Measurements from ENCODE around the gene SYT8. TPM values are rescaled to one million over a fixed set of nuclear protein-coding genes. Genes with fewer than 3 reads are reported as not detected.

Gene SYT8
- polyA plus RNA-seq, 1 donor from 2014 or later, result not detected

GRCh38 chr11:1879941-1880720, 45.3 kb downstream of the SYT8 start:
- H3K9me2 ChIP-seq (ENCODE audit: insufficient read depth, low read length), result no peaks in the 10 kb centered on the region
- H3K79me2 ChIP-seq (replicated peaks; ENCODE audit: insufficient read depth, low read length), result no peaks in the 10 kb centered on the region
- no peaks in the 10 kb centered on the region for H3K36me3 ChIP-seq (ENCODE audit: insufficient read depth, low read length)
- H3F3A ChIP-seq (ENCODE audit: insufficient read depth, low read length, poor library complexity, severe bottlenecking), result no peaks in the 10 kb centered on the region
- no peak overlapping the region for H3K27ac ChIP-seq (ENCODE audit: low read length)
- no peak overlapping the region for H3K4me2 ChIP-seq (ENCODE audit: low read length)
- H3K27me3 ChIP-seq (ENCODE audit: insufficient read depth, low read depth, low read length), result no peaks in the 10 kb centered on the region
- no peak overlapping the region for H3K4me3 ChIP-seq (ENCODE audit: low read length)
- no peak overlapping the region for H3K9ac ChIP-seq (ENCODE audit: low read length)
- TF ChIP-seq RAD21 (conservative IDR thresholded peaks at IDR 0.05) (no peak), CTCF (IDR thresholded peaks at IDR 0.05; ENCODE audit: poor library complexity, severe bottlenecking) (no peak), POLR2AphosphoS5 (IDR thresholded peaks at IDR 0.05) (no peak), EP300 (conservative IDR thresholded peaks at IDR 0.05; ENCODE audit: poor library complexity, severe bottlenecking) (no peak), REST (IDR thresholded peaks at IDR 0.05; ENCODE audit: borderline replicate concordance) (no peak), SMC3 (conservative IDR thresholded peaks at IDR 0.05; ENCODE audit: poor library complexity) (no peak), EZH2 (IDR thresholded peaks at IDR 0.05; ENCODE audit: borderline replicate concordance, insufficient read depth, low read length, poor library complexity, severe bottlenecking) (no peak), MXI1 (conservative IDR thresholded peaks at IDR 0.05; ENCODE audit: poor library complexity, severe bottlenecking) (no peak), TAF1 (IDR thresholded peaks at IDR 0.05; ENCODE audit: low read depth) (no peak)
- H2AFZ ChIP-seq (ENCODE audit: low read depth, low read length), result no peak overlapping the region
- no peaks in the 10 kb centered on the region for H4K20me1 ChIP-seq (ENCODE audit: insufficient read depth)
- H3K9me3 ChIP-seq (ENCODE audit: low read length), result no peaks in the 10 kb centered on the region

GRCh38 chr11:1880746-1881441, 46.1 kb downstream of the SYT8 start:
- H3K27ac ChIP-seq (ENCODE audit: low read length), result no peak overlapping the region
- no peaks in the 10 kb centered on the region for H4K20me1 ChIP-seq (ENCODE audit: insufficient read depth)
- TF ChIP-seq RAD21 (conservative IDR thresholded peaks at IDR 0.05), result no peak
- H3F3A ChIP-seq (ENCODE audit: insufficient read depth, low read length, poor library complexity, severe bottlenecking), result no peaks in the 10 kb centered on the region
- H3K27me3 ChIP-seq (ENCODE audit: insufficient read depth, low read depth, low read length), result no peaks in the 10 kb centered on the region
- H3K9me3 ChIP-seq (ENCODE audit: low read length), result no peaks in the 10 kb centered on the region
- H3K79me2 ChIP-seq (replicated peaks; ENCODE audit: insufficient read depth, low read length), result no peaks in the 10 kb centered on the region
- no peak overlapping the region for H2AFZ ChIP-seq (ENCODE audit: low read depth, low read length)
- H3K4me3 ChIP-seq (ENCODE audit: low read length), result no peak overlapping the region
- no peaks in the 10 kb centered on the region for H3K9me2 ChIP-seq (ENCODE audit: insufficient read depth, low read length)
- no peak overlapping the region for H3K4me2 ChIP-seq (ENCODE audit: low read length)
- no peak overlapping the region for H3K9ac ChIP-seq (ENCODE audit: low read length)
- no peaks in the 10 kb centered on the region for H3K36me3 ChIP-seq (ENCODE audit: insufficient read depth, low read length)

Measured in neural cell (in vitro differentiated cells).